K562 (cell line): ENCODE data around the gene ENO2. TPM values are rescaled to one million over a fixed set of nuclear protein-coding genes. Genes with fewer than 3 reads are reported as not detected.

Experiments
- CUX1 ChIP-seq: fragments of 200-800 bp; sonication (Bioruptor generic); IDR thresholded peaks from 2 replicates; pipeline ENCODE4 v1.6.1; 2016; ENCODE audit warnings: missing genetic modification characterization, missing compliant biosample characterization
- CXXC5 ChIP-seq: fragments of 250-450 bp; sonication (Bioruptor Pico); IDR thresholded peaks from 2 replicates; pipeline ENCODE4 v1.8.0; 2022; ENCODE audit warnings: inconsistent platforms, mild to moderate bottlenecking, moderate library complexity
- DLX4 ChIP-seq: fragments of 250-450 bp; sonication (Bioruptor Pico); IDR thresholded peaks from 2 replicates; pipeline ENCODE4 v1.6.1; 2021; ENCODE audit warnings: mild to moderate bottlenecking
- ELF1 ChIP-seq: fragments of 200-800 bp; sonication (Bioruptor generic); IDR thresholded peaks from 2 replicates; pipeline ENCODE4 v1.6.1; 2016; ENCODE audit warnings: missing genetic modification characterization, missing compliant biosample characterization
- EZH2 ChIP-seq: IDR thresholded peaks from 2 replicates; pipeline ENCODE4 v1.6.1; 2012; ENCODE audit warnings: low read depth, mild to moderate bottlenecking, inconsistent platforms, low read length, borderline replicate concordance
- FOXP4 ChIP-seq: sonication (generic); formaldehyde crosslinking; IDR thresholded peaks from 2 replicates; pipeline ENCODE4 v1.8.0; 2022; ENCODE audit warnings: mild to moderate bottlenecking, missing genetic modification reagents, borderline replicate concordance
- KLF6 ChIP-seq: fragments of 250-450 bp; sonication (Bioruptor Pico); IDR thresholded peaks from 2 replicates; pipeline ENCODE4 v1.4.0; 2020; ENCODE audit warnings: mild to moderate bottlenecking, moderate library complexity, borderline replicate concordance
- LEF1 ChIP-seq: fragments of 450-650 bp; IDR thresholded peaks from 2 replicates; pipeline ENCODE4 v1.6.1; 2016; ENCODE audit warnings: mild to moderate bottlenecking
- PHF8 ChIP-seq: fragments of 200-600 bp; sonication (generic); IDR thresholded peaks from 2 replicates; pipeline ENCODE4 v1.6.1; 2012; ENCODE audit warnings: mixed run types, mild to moderate bottlenecking, inconsistent platforms, low read length, moderate library complexity, borderline replicate concordance
- POLR2AphosphoS5 ChIP-seq: IDR thresholded peaks from 2 replicates; pipeline ENCODE4 v1.6.1; 2011; ENCODE audit warnings: mild to moderate bottlenecking, low read depth, low read length, moderate library complexity; ENCODE audit not compliant: control insufficient read depth, insufficient read depth
- RFX7 ChIP-seq: fragments of 250-450 bp; sonication (Bioruptor Pico); IDR thresholded peaks from 2 replicates; pipeline ENCODE4 v1.5.1; 2021; ENCODE audit warnings: mild to moderate bottlenecking
- SRSF3 ChIP-seq: fragments of 200-400 bp; formaldehyde crosslinking; IDR thresholded peaks from 2 replicates; pipeline ENCODE4 v1.6.1; 2016; ENCODE audit warnings: mild to moderate bottlenecking, low read length, moderate library complexity; ENCODE audit not compliant: insufficient read depth
- SUPT5H ChIP-seq: fragments of 450-650 bp; IDR thresholded peaks from 2 replicates; pipeline ENCODE4 v1.6.1; 2016
- TCF7L2 ChIP-seq: fragments of 150-350 bp; IDR thresholded peaks from 2 replicates; pipeline ENCODE4 v1.6.1; 2016; ENCODE audit warnings: low read depth, mild to moderate bottlenecking, low read length, moderate library complexity
- THRA ChIP-seq: fragments of 450-650 bp; IDR thresholded peaks from 2 replicates; pipeline ENCODE4 v1.6.1; 2017; ENCODE audit warnings: mild to moderate bottlenecking, moderate library complexity
- ZFX ChIP-seq: sonication (generic); formaldehyde crosslinking; IDR thresholded peaks from 2 replicates; pipeline ENCODE4 v1.8.0; 2022; ENCODE audit warnings: mild to moderate bottlenecking, missing genetic modification reagents, moderate library complexity
- ZNF347 ChIP-seq: fragments of 450-650 bp; formaldehyde crosslinking; IDR thresholded peaks from 2 replicates; pipeline ENCODE4 v1.4.0; 2020; ENCODE audit warnings: low read depth, mild to moderate bottlenecking, moderate library complexity
- ZNF589 ChIP-seq: fragments of 200-800 bp; sonication (Bioruptor generic); IDR thresholded peaks from 2 replicates; pipeline ENCODE4 v1.6.1; 2016; ENCODE audit warnings: low read depth, missing genetic modification characterization, missing compliant biosample characterization
- ZNF764 ChIP-seq: fragments of 250-450 bp; sonication (Bioruptor Pico); IDR thresholded peaks from 2 replicates; pipeline ENCODE4 v1.4.0; 2020; ENCODE audit warnings: low read depth, mild to moderate bottlenecking, moderate library complexity
- ZNF778 ChIP-seq: fragments of 450-650 bp; formaldehyde crosslinking; IDR thresholded peaks from 2 replicates; pipeline ENCODE4 v1.4.0; 2020; ENCODE audit warnings: mild to moderate bottlenecking, moderate library complexity
- polyA plus RNA-seq, 8 experiments: library from polyadenylated mRNA; depleted of rRNA in 4 of 8; stranded (reverse) in 5 of 8; unstranded in 3 of 8; fragments of >200 nt; fragmentation: Nextera tagmentation in 2 of 8; fragmentation: Illumina TruSeq in 1 of 8; extraction: Ambion mirVana in 2 of 8; extraction: Trizol in 1 of 8; gene quantifications; 2 replicates each; pipeline versions ENCODE4 v1.2.1 to v1.2.3, GENCODE V29; 2011 to 2014; ENCODE audit warnings: inconsistent platforms in 1 of 8, missing spikeins in 1 of 8
- total RNA-seq, 7 experiments: library from RNA; depleted of rRNA in 6 of 7; stranded (reverse); fragments of >200 nt in 6 of 7; fragmentation: Illumina TruSeq in 2 of 7; extraction: Trizol in 2 of 7; gene quantifications; 2 replicates each; pipeline versions ENCODE4 v1.2.1 to v1.2.3, GENCODE V29; 2011 to 2021; ENCODE audit warnings: low replicate concordance in 1 of 7

The ENO2 gene
- total and polyA plus RNA-seq, 9 of the 15 experiments (the other 6 are each of a cell fraction or from before 2014, with no cell fraction given): 10.9 to 43.3 (median 21.0) TPM

GRCh38 chr12:6963791-6964413 lies 49.5 kb downstream of the ENO2 start (continued):
- TF ChIP-seq CUX1 (CRISPR knock-in tag) (no peak), ZNF589 (CRISPR knock-in tag) (no peak), ZNF347 (CRISPR knock-in tag) (no peak), FOXP4 (CRISPR knock-in tag) (no peak), PHF8 (no peak), THRA (no peak), LEF1 (no peak), RFX7 (CRISPR knock-in tag) (no peak), ZFX (CRISPR knock-in tag) (no peak), SRSF3 (no peak), KLF6 (CRISPR knock-in tag) (0 out of 2 replicates have a peak, but pooled peaks have one; percentile 42), SUPT5H (no peak), CXXC5 (CRISPR knock-in tag) (no peak; the same call in 1 of the 2 replicates), DLX4 (no peak), TCF7L2 (no peak), ELF1 (tag) (no peak), POLR2AphosphoS5 (no peak), ZNF764 (CRISPR knock-in tag) (no peak), ZNF778 (no peak), EZH2 (no peak)
